Spleen (tissue), 11 donors: ENCODE measurements around the gene MBD3L5. TPM values are rescaled to one million over a fixed set of nuclear protein-coding genes. Genes with fewer than 3 reads are reported as not detected.
A peak's percentile ranks its signal among the peaks of the same experiment; 100 is the strongest.

Experiments
- DNase-seq: peaks from one replicate; pipeline ENCODE4 v3.0.0-alpha.2; 2020
- H3K27ac ChIP-seq, 8 donors: fragments of 200-600 bp; sonication (generic) in 7 of 8; 1 replicate in 4 of 8; 2 replicates in 4 of 8; pipeline versions ENCODE4 v1.5.0 to v1.8.0; 2016 to 2021; ENCODE audit warnings: inconsistent platforms in 4 of 8, mild to moderate bottlenecking in 4 of 8, moderate library complexity in 1 of 8
- H3K27me3 ChIP-seq, 7 donors: fragments of 200-600 bp; sonication (generic) in 6 of 7; replicated peaks in 1 of 7; 1 replicate in 4 of 7; 2 replicates in 3 of 7; pipeline versions ENCODE4 v1.5.0 to v1.8.0; 2016 to 2021; ENCODE audit warnings: inconsistent platforms in 3 of 7, mild to moderate bottlenecking in 1 of 7
- H3K36me3 ChIP-seq, 6 donors: fragments of 200-600 bp; sonication (generic) in 5 of 6; 1 replicate in 4 of 6; 2 replicates in 2 of 6; pipeline versions ENCODE4 v1.5.0 to v1.8.0; 2016 to 2021; ENCODE audit warnings: inconsistent platforms in 2 of 6
- H3K4me1 ChIP-seq, 6 donors: fragments of 200-600 bp; sonication (generic) in 5 of 6; 1 replicate in 3 of 6; 2 replicates in 3 of 6; pipeline versions ENCODE4 v1.5.0 to v1.8.0; 2016 to 2021; ENCODE audit warnings: inconsistent platforms in 3 of 6
- H3K4me3 ChIP-seq, 8 donors: fragments of 200-600 bp; sonication (generic) in 7 of 8; 1 replicate in 4 of 8; 2 replicates in 4 of 8; pipeline versions ENCODE4 v1.5.0 to v1.8.0; 2016 to 2021; ENCODE audit warnings: inconsistent platforms in 4 of 8, mild to moderate bottlenecking in 4 of 8, moderate library complexity in 2 of 8
- H3K9me3 ChIP-seq, 8 donors: fragments of 200-600 bp; sonication (generic) in 7 of 8; 1 replicate in 4 of 8; 2 replicates in 4 of 8; pipeline versions ENCODE4 v1.5.0 to v1.8.0; 2016 to 2021; ENCODE audit warnings: inconsistent platforms in 4 of 8
- CTCF ChIP-seq, 11 experiments: fragments of 200-600 bp in 7 of 11; fragments of 450-650 bp in 4 of 11; sonication (generic) in 4 of 11; IDR thresholded peaks in 8 of 11; conservative IDR thresholded peaks in 3 of 11; 1 replicate in 7 of 11; 2 replicates in 4 of 11; pipeline versions ENCODE4 v1.4.0 to v1.8.0; 2016 to 2021; ENCODE audit warnings: antibody characterized with exemption in 11 of 11, inconsistent platforms in 4 of 11, mild to moderate bottlenecking in 1 of 11
- POLR2A ChIP-seq, 3 donors: fragments of 450-650 bp; IDR thresholded peaks; one replicate each; pipeline ENCODE4 v1.5.1; 2017; ENCODE audit warnings: antibody characterized with exemption in 3 of 3, mild to moderate bottlenecking in 1 of 3
- POLR2AphosphoS5 ChIP-seq, 3 donors: sonication (generic); formaldehyde crosslinking; IDR thresholded peaks; one replicate each; pipeline ENCODE4 v1.5.1; 2017; ENCODE audit warnings: antibody characterized with exemption in 3 of 3
- WGBS, 5 donors: extraction: QIAGEN DNeasy Blood & Tissue Kit in 3 of 5; methylation state at CpG; one replicate each; pipeline versions ENCODE4 v1.1.5 to v1.1.7; 2013 to 2018; 5-methylcytosine and 5-hydroxymethylcytosine counted together
- intact Hi-C: fragments of 100-400 bp; cut with DNase I; formaldehyde crosslinking; loops from one replicate; pipeline ENCODE4 v1.15.0; 2023; ENCODE audit warnings: low total_unique reads
- polyA plus RNA-seq, 3 donors: library from polyadenylated mRNA; stranded (reverse); fragments of 200-250 nt; gene quantifications; one replicate each; pipeline ENCODE4 v1.2.1, GENCODE V29; 2013
- total RNA-seq, 7 donors: library from RNA; depleted of rRNA in 3 of 7; stranded (reverse); fragments of >200 nt in 3 of 7; fragmentation: NEBNext Ultra II Directional in 4 of 7; extraction: Animal tissue kit (Norgen Biotek cat#: 25700) in 4 of 7; gene quantifications; one replicate each; pipeline versions ENCODE4 v1.1.0 to v1.2.1, GENCODE V29; 2016 to 2021
- donor health status: healthy with polysubstance abuse.
- donor health status: DM: no; HTN: no; CAD: no; lungs with moderate emphysema.
- donor health status: DM: no; HTN: no; CAD: no.
- donor health status: Bipolar disorder and iron deficiency.
- donor health status: healthy.
- donor health status: DM: no; HTN: no; CAD: no.
- donor health status: DM: yes; HTN: yes; CAD: no.

Gene MBD3L5
- total and polyA plus RNA-seq, 10 donors = not detected

- H3K27me3 ChIP-seq = no peaks in the 10 kb centered on the region
- peaks cover 39 to 94% (median 89%) of the 10 kb centered on the region in 6 donors for H3K36me3 ChIP-seq
- no peak for DNase-seq
- WGBS, 5 donors = 97 to 98% (median 98%) methylated on average over 25 to 29 of the region's 29 CpGs
- no peak overlapping the region for H3K27ac ChIP-seq
- TF ChIP-seq POLR2AphosphoS5 (IDR thresholded peaks at IDR 0.05) = peak in 1 of 3 donors; percentile 23
- no peak for TF ChIP-seq CTCF (IDR thresholded peaks at IDR 0.05 in 8 of 11, conservative IDR thresholded peaks at IDR 0.05 in 3 of 11)
- TF ChIP-seq POLR2A (IDR thresholded peaks at IDR 0.05) = no peak
- H3K9me3 ChIP-seq = peaks cover 13 to 51% (median 50%) of the 10 kb centered on the region in 8 donors
- no peak overlapping the region for H3K4me3 ChIP-seq
- H3K4me1 ChIP-seq = peaks cover 6 to 17% (median 13%) of the 10 kb centered on the region in 6 donors
- intact Hi-C loops = no loop called here
Observed at GRCh38 chr19:7074705-7075282, 44.4 kb downstream of the MBD3L5 start.

- no peak for DNase-seq
- H3K4me3 ChIP-seq = no peak overlapping the region
- intact Hi-C loops = no loop called here
- H3K27me3 ChIP-seq = no peaks in the 10 kb centered on the region
- H3K36me3 ChIP-seq = peaks cover 50 to 100% (median 97%) of the 10 kb centered on the region in 6 donors
- TF ChIP-seq CTCF (IDR thresholded peaks at IDR 0.05 in 8 of 11, conservative IDR thresholded peaks at IDR 0.05 in 3 of 11) = no peak
- TF ChIP-seq POLR2A (IDR thresholded peaks at IDR 0.05) = no peak
- no peak for TF ChIP-seq POLR2AphosphoS5 (IDR thresholded peaks at IDR 0.05)
- H3K4me1 ChIP-seq = peaks cover 0 to 4% (median under 1%) of the 10 kb centered on the region in 6 donors
- no peak overlapping the region for H3K27ac ChIP-seq
- 97 to 100% (median 98%) methylated on average over 4 to 6 of the region's 6 CpGs for WGBS, 5 donors
- H3K9me3 ChIP-seq = peaks cover 21 to 65% (median 63%) of the 10 kb centered on the region in 8 donors
Observed at GRCh38 chr19:7076151-7076550, 45.8 kb downstream of the MBD3L5 start.

GRCh38 chr19:7078008-7078407, 47.6 kb downstream of the MBD3L5 start:
- peaks cover 26 to 83% (median 82%) of the 10 kb centered on the region in 8 donors for H3K9me3 ChIP-seq
- no peak overlapping the region for H3K27ac ChIP-seq
- H3K36me3 ChIP-seq = peaks cover 63 to 100% (median 99%) of the 10 kb centered on the region in 6 donors
- no peaks in the 10 kb centered on the region for H3K27me3 ChIP-seq
- no peak for TF ChIP-seq POLR2AphosphoS5 (IDR thresholded peaks at IDR 0.05)
- TF ChIP-seq POLR2A (IDR thresholded peaks at IDR 0.05) = no peak
- TF ChIP-seq CTCF (IDR thresholded peaks at IDR 0.05 in 8 of 11, conservative IDR thresholded peaks at IDR 0.05 in 3 of 11) = no peak
- no peaks in the 10 kb centered on the region for H3K4me1 ChIP-seq
- DNase-seq = no peak
- intact Hi-C loops = no loop called here
- WGBS, 5 donors = 93 to 100% (median 97%) methylated on average over 2 of the region's 2 CpGs
- H3K4me3 ChIP-seq = no peak overlapping the region

Other genes with a start within 250 kb of the MBD3L5 start
- 10 to 100 TPM; 20.1 to 65.2 (median 30.6) TPM for gene ADGRE1, start 143.0 kb upstream of the MBD3L5 start, total RNA-seq
- 1 to 10 TPM; 2.3 to 4.0 (median 3.3) TPM for gene ADGRE1, start 143.0 kb upstream of the MBD3L5 start, polyA plus RNA-seq
- not detected for gene MBD3L2B, start 9.1 kb upstream of the MBD3L5 start, total RNA-seq
- gene MBD3L2B, start 9.1 kb upstream of the MBD3L5 start, polyA plus RNA-seq = not detected
- gene MBD3L4, start 9.6 kb downstream of the MBD3L5 start, total RNA-seq = not detected
- not detected for gene MBD3L4, start 9.6 kb downstream of the MBD3L5 start, polyA plus RNA-seq
- not detected for gene MBD3L2, start 18.7 kb downstream of the MBD3L5 start, total RNA-seq
- gene MBD3L2, start 18.7 kb downstream of the MBD3L5 start, polyA plus RNA-seq = not detected
- not detected for gene MBD3L3, start 28.1 kb downstream of the MBD3L5 start, total RNA-seq
- not detected for gene MBD3L3, start 28.1 kb downstream of the MBD3L5 start, polyA plus RNA-seq
- 10 to 100 TPM; 12.0 to 20.8 (median 15.1) TPM for gene ZNF557, start 39.1 kb downstream of the MBD3L5 start, total RNA-seq
- gene ZNF557, start 39.1 kb downstream of the MBD3L5 start, polyA plus RNA-seq = 1 to 10 TPM; 1.1 to 4.6 (median 1.7) TPM